Measurements from ENCODE around the gene SOSTDC1. TPM values are rescaled to one million over a fixed set of nuclear protein-coding genes. Genes with fewer than 3 reads are reported as not detected.
"Not testable (repeated sequence)": the region's sequence is repeated elsewhere in the genome, so short reads cannot be mapped to it uniquely, and the experiment has no call there.

The SOSTDC1 gene
- total RNA-seq, 4 donors from 2014 or later: 0.39 to 2.4 (median 1.5) TPM

GRCh38 chr7:16463520-16463919 is 2.0 kb downstream of the SOSTDC1 start:
- 18 to 21% methylated on average over 2 of the region's 2 CpGs for WGBS, 2 donors
- no peak overlapping the region for H3K4me3 ChIP-seq
- no peak overlapping the region for H3K27ac ChIP-seq

GRCh38 chr7:16462431-16462889 is 3.1 kb downstream of the SOSTDC1 start:
- Histone ChIP-seq H3K4me3 (no peak overlapping the region), H3K36me3 (no peaks in the 10 kb centered on the region), H3K27me3 (no peaks in the 10 kb centered on the region), H3K27ac (no peak overlapping the region), H3K4me1 (peaks cover 0 to 7% (median 0%) of the 10 kb centered on the region in 4 donors), H3K9me3 (no peaks in the 10 kb centered on the region)
- 63 to 93% methylated on average over 7 of the region's 7 CpGs for WGBS, 2 donors
- no peak for DNase-seq (ENCODE audit: low spot score in 2 of 2)
- TF ChIP-seq EP300 (IDR thresholded peaks at IDR 0.05) (no peak), POLR2A (IDR thresholded peaks at IDR 0.05) (no peak), CTCF (IDR thresholded peaks at IDR 0.05) (no peak)

More at GRCh38 chr7:16463520-16463919, 2.0 kb downstream of the SOSTDC1 start:
- H3K4me1 ChIP-seq: peaks cover 0 to 7% (median 0%) of the 10 kb centered on the region in 4 donors
- no peak for DNase-seq (ENCODE audit: low spot score in 2 of 2)
- no peaks in the 10 kb centered on the region for H3K9me3 ChIP-seq
- H3K27me3 ChIP-seq: no peaks in the 10 kb centered on the region
- TF ChIP-seq CTCF (IDR thresholded peaks at IDR 0.05): no peak
- no peak for TF ChIP-seq POLR2A (IDR thresholded peaks at IDR 0.05)
- TF ChIP-seq EP300 (IDR thresholded peaks at IDR 0.05): no peak
- no peaks in the 10 kb centered on the region for H3K36me3 ChIP-seq

GRCh38 chr7:16460789-16461493 is 4.6 kb downstream of the SOSTDC1 start:
- WGBS, 2 donors: 68 to 69% methylated on average over 2 of the region's 2 CpGs

GRCh38 chr7:16456303-16456702 is 9.2 kb downstream of the SOSTDC1 start:
- 61 to 66% methylated on average over 1 of the region's 1 CpG for WGBS, 2 donors
- H3K36me3 ChIP-seq: not testable (repeated sequence)

More at GRCh38 chr7:16460789-16461493, 4.6 kb downstream of the SOSTDC1 start:
- Histone ChIP-seq H3K4me1 (peaks cover 0 to 1% (median 0%) of the 10 kb centered on the region in 4 donors), H3K27me3 (no peaks in the 10 kb centered on the region), H3K4me3 (no peak overlapping the region), H3K9me3 (peaks cover 0 to 5% (median 0%) of the 10 kb centered on the region in 4 donors), H3K27ac (no peak overlapping the region), H3K36me3 (no peaks in the 10 kb centered on the region)
- TF ChIP-seq EP300 (IDR thresholded peaks at IDR 0.05): no peak
- TF ChIP-seq CTCF (IDR thresholded peaks at IDR 0.05): no peak
- TF ChIP-seq POLR2A (IDR thresholded peaks at IDR 0.05): no peak
- DNase-seq (ENCODE audit: low spot score in 2 of 2): no peak

GRCh38 chr7:16455591-16455990 is 9.9 kb downstream of the SOSTDC1 start:
- Histone ChIP-seq H3K36me3 (no peaks in the 10 kb centered on the region), H3K4me1 (no peaks in the 10 kb centered on the region), H3K4me3 (no peak overlapping the region), H3K27ac (no peak overlapping the region), H3K9me3 (peaks cover 0 to 5% (median 0%) of the 10 kb centered on the region in 4 donors), H3K27me3 (no peaks in the 10 kb centered on the region)
- no peak for DNase-seq (ENCODE audit: low spot score in 2 of 2)
- 31 to 34% methylated on average over 1 of the region's 1 CpG for WGBS, 2 donors
- no peak for TF ChIP-seq CTCF (IDR thresholded peaks at IDR 0.05)
- no peak for TF ChIP-seq POLR2A (IDR thresholded peaks at IDR 0.05)
- TF ChIP-seq EP300 (IDR thresholded peaks at IDR 0.05): no peak

More at GRCh38 chr7:16456303-16456702, 9.2 kb downstream of the SOSTDC1 start:
- H3K9me3 ChIP-seq; H3K4me1 ChIP-seq; DNase-seq (ENCODE audit: low spot score in 2 of 2); H3K27me3 ChIP-seq; H3K4me3 ChIP-seq; H3K27ac ChIP-seq: not testable (repeated sequence)

Data from tibial nerve (tissue), 4 donors.